Measurements from ENCODE around the gene SAFB. TPM values are rescaled to one million over a fixed set of nuclear protein-coding genes. Genes with fewer than 3 reads are reported as not detected.

The SAFB gene
- total RNA-seq, 1 experiment from 2014 or later, result 57.0 TPM

DNA sequence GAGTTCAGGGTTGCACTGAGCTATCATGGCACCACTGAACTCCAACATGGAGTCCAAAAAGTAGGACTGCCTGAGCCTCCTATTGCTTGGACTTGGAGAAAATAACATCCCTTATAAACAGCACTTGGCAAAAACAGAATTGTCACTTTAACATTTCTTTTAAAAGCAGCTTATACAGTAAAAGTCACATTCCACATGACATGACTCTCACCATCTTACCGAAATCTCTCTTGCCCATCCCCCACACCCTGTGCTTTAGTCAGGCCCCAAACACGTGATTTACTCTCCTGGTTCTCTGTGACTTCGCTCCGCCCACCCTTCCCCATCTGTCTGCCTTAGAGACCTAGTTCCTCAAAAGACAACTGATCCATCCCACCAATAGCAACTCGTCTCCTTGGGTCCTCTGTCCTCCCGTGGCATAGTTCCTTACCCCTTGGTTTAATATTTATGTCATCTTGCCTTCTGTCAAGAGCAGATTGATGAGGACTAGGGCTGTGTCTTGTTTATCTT lies 4.6 kb downstream of the SAFB start:
- no peak for DNase-seq (ENCODE audit: low read depth)

DNA sequence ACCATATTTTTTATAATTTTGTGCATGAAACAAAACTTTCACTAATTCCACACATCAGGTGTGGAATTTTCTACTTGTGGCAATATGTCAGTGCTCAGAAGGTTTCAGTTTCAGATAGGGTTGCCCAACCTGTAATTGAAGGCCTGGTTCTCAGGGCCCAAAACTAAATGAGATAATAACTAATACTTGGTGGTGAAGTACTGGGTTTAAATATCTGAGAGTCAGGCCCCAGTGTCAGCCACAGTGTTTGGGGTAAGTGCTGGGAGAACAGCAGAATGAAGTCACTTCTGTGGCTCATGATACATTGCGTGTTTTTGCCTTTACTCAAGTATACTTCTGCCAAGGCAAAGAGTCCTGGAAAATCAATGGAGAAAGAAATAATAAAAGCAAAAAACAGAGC lies 5.6 kb downstream of the SAFB start:
- no peak for DNase-seq (ENCODE audit: low read depth)

DNA sequence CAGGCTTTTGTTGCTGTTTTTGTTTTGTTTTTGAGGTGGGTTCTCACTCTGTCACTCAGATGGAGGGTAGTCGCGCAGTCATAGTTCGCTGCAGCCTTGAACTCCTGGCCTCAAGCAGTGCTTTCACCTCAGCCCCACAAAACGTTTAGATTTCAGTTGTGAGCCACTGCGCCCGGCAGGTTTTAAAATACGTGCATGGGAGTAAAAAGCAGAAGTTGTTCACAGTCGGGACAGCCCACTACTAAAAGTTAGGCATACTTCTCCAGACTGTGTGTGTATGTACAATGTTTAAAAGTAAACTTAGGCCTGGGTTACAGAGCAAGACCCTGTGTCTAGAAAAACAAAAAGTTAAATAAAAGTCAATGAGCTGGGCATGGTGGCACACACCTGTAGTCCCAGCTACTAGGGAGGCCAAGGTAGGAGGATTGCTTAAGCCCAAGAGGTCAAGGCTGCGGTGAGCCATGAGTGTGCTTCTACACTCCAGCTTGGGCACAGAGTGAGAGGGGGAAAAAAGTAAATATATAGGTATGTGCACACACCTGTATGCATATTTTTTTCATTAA lies 6.1 kb downstream of the SAFB start:
- DNase-seq (ENCODE audit: low read depth), result no peak

DNA sequence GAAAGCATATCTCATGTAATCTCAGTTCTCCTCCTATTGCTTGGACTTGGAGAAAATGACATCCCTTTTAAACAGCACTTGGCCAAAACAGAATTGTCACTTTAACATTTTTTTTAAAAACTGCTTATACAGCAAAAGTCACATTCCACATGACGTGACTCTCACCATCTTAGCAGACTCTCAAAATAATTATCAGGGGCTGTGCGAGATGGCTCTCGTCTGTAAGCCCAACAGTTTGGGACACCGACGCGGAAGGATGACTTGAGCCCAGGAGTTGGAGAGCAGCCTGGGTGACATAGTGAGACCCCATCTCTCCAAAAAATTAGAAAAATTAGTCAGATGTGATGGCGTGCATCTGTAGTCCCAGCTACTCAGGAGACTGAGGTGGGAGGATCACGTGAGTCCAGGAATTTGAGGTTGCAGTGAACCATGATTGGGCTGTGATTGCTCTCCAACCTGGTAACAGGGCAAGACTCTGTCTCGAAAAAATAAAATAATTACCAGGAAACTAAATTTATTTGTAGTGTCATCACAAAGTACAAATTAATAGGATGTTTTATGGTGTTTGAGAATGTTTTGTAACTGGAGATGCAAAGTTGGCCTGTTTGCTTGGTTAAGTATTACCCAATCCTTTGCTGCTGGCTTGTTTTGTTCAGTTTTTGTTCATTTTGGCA lies 8.8 kb downstream of the SAFB start:
- no peak for DNase-seq (ENCODE audit: low read depth)

DNA sequence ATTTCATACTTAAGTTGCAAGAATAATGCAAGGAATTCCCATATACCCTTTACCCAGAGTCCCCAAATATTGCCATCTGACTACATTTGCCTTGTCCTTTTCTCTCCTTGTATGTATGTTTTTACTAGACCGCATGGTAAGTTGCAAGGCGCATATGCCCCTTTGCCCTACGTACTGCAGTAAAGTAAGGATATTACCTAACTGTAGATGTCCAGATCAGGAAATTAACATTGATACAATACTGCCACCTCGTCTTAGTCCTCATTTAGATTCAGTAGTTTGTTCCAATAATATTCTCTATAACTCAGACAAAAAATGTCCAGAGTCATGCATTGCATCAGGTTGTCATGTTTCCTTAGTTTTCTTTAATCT lies 9.3 kb downstream of the SAFB start:
- no peak for DNase-seq (ENCODE audit: low read depth)

DNA sequence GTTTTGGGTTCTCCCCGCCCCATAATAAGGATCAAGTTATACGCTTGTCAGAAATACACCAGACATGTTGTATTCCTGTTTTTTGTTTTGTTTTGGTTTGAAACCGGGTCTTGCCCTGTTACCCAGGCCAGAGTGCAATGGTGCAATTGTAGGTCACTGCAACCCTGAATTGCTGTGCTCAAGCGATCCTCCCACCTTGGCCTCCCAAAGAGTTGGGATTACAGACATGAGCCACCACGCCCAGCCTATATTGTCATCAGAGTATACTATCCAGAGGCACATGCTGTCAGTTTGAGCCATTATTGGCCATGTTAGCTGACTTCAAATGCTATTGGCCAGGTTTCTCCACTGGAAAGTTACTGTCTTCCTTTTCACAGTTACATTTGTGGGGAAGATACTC lies 9.8 kb downstream of the SAFB start:
- DNase-seq (ENCODE audit: low read depth), result no peak

DNA sequence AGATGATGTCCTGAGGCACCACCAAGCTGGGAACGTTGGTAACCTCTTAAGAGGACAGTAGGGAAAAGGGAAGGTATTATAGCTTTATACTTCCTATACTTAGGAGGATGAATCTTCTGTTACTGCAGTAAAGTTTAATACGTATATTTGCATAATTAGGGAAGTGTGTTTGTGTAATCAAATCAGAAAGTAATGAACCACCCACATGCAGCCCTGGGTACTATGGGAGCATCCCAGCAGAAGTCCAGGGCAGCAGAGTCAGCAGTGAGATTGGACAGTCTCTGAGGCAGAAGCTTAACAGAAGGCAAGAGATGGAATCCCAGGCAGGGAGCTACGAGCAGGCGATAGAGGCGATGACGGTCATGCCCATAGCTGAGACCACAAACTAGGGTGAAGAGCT lies 12.5 kb downstream of the SAFB start:
- no peak for DNase-seq (ENCODE audit: low read depth)

DNA sequence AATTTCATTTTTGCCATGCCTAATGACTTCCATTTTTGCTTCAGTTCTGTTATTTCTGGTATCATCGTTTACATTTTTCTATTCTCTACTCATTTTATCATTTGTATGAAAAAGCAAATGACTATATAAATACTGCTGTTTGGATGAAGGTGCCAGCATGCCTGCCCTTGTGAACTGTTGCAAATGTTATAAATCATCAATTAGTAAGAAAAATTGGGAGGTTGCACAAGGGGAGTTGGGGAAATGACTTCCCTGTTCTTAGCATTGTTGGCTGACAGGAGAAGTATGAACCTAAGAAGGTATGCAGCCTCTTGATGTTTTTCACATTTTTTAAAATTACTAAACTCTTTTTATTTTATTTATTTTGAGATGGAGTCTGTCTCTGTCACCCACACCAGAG lies 15.1 kb downstream of the SAFB start:
- DNase-seq (ENCODE audit: low read depth), result no peak

DNA sequence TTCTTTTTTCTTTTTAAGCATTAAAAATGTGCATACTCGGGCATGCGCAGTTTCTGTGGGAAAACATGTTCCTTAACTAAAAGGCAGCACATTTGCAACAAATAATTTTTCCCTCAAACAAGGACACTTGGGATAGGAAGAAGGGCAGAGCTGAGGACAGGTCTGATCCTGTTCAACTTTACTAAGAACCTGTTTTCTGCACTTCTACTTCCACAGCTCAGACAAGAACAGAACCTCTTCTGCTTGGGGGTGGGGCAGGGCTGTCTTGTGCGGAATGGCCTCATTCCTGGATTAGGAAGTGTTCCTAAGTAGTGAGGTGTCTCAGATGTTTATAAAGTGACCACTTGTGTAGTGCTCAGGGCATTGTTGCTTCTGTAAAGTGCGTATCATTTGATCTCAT lies 18.3 kb downstream of the SAFB start:
- DNase-seq (ENCODE audit: low read depth), result no peak

DNA sequence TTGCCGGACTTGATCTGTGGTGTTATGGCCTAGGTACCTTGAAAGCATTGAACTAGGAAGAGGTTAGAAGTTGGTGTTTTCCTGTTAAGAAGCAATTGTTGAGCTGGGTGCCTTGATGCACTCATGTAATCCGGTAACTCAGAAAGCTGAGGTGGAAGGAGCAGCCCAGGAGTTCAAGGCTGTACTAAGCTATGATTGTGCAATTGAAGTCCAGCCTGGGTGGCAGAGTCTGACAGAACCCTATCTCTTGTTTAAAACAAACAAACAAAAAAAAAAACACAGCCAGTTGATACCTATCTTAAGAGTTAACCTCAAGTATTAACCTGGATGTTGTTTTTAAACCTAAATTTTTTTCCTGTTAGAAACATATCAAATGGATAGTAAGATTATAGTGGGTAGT lies 19.3 kb downstream of the SAFB start:
- no peak for DNase-seq (ENCODE audit: low read depth)

DNA sequence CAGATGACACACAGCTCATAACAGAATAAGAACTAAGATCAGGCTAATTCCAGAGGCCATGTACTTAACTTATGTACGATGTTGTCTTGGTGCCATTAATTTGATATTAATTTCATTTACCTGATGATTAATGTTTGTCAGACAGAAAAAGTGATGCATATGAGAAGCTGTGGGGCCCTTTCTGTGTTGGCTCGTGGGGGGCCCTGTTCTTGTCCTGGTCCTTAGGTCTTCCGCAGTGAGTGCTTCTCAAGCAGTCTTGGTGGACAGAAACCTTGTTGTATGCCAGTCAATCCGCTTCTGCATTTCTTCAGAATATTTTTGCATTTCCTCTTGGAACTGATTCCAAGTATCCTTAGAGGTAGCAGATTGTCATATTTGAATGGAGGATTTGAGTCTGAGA lies 20.2 kb downstream of the SAFB start:
- DNase-seq (ENCODE audit: low read depth), result no peak

DNA sequence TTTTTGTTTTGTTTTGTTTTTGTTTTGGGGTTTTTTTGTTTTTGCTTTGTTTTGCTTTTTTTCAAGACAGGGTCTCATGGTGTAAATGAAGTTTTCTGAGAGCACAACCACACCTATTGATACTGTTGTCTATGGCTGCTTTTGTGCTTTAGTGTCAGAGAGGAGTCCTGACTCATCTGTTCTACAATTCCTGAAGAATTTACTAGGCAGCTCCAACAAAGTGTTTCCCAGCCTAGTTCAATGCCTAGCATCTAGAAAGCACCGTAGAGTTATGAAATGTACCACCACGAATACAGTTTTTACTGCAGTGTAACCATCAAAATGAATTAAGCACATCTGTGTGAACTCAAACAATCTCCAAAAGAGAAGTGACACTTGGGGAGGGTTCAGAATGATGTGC lies 21.2 kb downstream of the SAFB start:
- no peak for DNase-seq (ENCODE audit: low read depth)

DNA sequence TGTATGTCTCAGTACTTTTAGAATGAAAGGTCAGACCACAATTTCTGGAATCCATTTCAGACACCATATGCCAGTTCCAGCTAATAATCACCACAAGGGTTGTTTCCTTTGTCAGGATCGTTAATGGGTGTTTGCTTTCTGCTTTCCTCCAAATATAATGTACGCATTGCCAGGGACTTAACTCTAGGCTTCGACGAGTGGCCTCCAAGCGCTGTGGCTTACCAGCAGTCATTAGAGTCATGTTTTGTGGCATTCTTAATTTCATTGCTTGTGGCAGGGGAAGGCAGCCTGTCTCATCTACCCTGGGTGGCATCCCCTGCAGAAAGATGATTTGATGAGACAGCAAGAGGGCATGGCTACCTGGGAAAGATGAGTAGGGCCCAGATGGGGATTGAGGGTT lies 22.5 kb downstream of the SAFB start:
- no peak for DNase-seq (ENCODE audit: low read depth)

DNA sequence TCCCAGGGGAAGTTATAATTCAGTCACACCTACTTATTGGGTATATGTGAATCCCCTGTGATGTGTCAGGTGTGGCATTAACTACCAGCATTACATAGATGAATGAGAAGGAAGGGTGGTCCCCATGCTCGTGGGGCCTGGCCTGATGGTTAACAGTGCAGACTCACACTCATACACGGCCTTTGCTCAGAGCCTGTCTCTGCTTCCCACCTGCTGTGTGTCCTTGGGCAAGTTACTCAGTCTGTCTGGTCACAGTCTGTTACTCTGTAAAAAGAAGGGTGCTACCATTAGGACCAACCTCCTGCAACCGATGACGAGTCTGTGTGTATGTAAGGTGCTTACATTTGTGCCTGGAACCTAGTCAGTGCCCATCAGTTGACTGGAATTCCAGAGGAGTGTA lies 23.8 kb downstream of the SAFB start:
- no peak for DNase-seq (ENCODE audit: low read depth)

DNA sequence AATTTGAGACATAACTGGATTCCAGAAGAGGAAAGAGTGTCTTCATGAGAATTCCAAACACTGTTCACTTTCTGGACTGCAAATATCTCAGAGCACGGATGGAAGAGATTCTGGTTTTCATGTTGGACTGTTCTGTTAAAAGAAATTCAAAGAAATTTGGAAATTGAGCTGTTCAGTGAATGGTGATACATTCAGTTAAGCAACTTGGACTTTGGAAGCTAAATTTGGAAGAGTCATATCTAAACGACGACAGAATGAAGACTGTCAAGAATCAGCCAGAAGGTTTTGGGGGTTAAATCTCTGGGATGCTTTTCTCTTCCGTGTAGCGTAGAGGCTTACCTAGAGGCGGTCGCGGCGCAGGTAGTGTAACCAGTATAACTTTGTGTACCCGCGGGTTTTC lies 25.6 kb downstream of the SAFB start:
- no peak for DNase-seq (ENCODE audit: low read depth)

DNA sequence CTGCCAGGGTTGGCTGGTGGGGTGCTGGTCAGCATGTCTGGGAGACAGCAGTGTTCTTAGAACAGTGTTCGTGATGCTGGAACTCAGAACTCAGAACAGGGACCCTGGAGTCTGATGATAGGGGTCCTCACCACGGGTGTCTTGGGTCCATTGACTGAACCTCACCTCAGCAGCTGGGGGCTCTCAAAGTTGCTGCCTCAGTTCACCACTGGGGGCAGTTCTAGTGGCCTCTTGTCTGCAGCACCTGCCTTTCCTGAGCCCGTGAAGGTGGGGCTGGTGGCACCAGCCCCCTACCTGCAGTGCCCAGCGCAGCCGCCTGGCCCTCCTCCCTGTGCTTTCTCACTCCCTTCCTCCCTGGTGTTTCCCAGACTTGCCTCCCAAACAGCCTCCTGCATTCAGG lies 28.5 kb downstream of the SAFB start:
- no peak for DNase-seq (ENCODE audit: low read depth)

DNA sequence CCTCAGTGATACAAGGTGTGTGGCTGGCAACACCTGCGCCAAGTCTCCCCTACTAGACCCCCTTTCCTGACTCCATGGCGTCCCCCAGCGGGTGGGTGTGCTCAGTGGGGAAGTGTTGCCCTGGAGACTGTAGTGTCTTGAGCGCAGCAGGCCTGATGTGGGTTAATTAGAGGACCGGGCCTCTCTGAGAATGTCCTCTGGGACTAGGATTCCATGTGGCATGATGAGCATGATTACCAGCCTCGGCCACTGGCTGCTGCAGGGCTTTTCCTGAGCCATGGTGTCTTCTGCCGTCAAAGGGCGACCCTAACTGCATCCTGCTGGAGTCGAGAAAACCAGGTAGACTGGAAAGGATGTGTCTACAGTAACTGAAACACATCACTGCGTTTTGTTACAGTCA lies 29.4 kb downstream of the SAFB start:
- no peak for DNase-seq (ENCODE audit: low read depth)

DNA sequence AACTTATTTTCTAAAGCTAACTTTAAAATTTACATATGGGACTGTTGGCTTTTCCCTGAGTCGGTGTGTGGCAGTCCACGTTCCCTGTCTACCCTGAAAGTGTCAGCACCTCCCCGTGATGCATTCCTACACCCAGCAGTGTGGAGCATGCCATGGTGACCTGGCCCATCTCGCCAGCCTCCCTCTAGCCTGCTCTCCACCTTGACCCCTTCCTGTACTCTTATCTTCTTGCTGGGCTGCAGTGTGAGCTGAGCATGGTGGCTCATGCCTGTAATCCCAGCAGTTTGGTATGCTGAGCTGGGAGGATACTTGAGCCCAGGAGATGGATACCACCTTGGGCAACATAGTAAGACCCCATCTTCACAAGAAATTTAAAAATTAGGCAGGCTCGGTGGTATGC lies 32.0 kb downstream of the SAFB start:
- no peak for DNase-seq (ENCODE audit: low read depth)

DNA sequence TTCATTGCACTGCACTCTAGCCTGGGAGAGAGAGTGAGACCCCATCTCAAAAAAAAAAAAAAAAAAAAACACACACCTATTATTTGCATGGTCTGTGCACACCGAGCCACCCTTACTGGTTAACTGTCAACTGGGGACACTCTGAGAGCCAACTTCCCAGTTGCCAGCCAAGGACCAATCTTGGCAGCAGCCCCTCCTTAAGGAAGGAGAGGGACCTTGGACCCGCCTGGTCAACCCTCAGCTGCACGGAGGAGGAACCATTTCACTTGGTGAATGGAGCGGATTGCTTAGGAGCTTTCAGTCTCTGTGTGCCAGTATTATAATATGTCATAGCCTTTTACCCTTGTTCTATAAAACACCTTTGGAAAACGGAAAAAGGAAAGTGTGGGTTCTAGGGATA lies 32.5 kb downstream of the SAFB start:
- no peak for DNase-seq (ENCODE audit: low read depth)

DNA sequence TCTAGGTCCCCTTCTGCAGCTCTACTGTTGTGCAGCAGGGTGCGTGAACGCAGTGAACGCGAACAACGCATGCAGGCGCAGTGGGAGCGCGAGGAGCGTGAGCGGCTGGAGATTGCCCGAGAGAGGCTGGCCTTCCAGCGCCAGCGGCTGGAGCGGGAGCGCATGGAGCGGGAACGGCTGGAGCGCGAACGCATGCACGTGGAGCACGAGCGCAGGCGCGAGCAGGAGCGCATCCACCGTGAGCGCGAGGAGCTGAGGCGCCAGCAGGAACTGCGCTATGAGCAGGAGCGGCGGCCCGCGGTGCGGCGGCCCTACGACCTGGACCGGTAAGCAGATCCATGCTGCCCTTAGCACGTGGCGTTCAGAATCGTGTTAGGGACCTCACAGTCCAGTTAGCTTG lies 38.6 kb downstream of the SAFB start:
- DNase-seq (ENCODE audit: low read depth), result no peak

DNA sequence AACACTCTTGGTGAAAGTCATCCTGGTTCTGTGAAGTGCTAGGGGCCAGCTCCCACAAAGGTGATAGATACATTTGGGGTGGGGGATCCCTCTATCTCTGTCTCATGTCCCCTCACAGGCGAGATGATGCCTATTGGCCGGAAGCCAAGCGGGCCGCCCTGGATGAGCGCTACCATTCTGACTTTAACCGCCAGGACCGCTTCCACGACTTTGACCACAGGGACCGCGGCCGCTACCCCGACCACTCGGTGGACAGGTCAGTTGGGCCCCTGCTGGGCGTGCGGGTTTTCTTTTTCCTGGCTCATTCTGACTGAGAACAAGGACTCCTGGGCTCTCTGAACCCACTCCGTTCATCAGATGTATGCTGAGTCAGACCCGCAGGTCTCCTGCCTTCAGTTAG lies 41.0 kb downstream of the SAFB start:
- no peak for DNase-seq (ENCODE audit: low read depth)

DNA sequence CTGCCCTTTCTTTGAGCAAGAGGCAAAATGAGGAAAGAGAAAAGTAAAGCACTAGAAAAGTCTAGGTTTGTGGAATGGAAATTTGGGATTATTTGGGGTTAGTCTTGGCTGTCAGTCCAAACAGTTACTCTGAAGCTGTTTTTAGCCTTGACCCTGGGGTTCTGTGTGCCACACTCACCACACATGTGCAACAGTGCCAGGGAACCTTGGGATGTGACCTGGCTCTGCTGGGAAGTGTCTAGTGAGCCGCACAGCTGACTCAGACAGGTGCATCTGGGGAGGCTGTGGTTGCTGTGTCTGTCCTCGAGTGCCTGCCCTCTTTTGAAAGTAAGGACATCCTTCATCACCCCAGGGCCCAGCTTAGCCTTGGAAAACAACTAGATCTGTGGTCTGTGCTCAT lies 41.6 kb downstream of the SAFB start:
- no peak for DNase-seq (ENCODE audit: low read depth)

DNA sequence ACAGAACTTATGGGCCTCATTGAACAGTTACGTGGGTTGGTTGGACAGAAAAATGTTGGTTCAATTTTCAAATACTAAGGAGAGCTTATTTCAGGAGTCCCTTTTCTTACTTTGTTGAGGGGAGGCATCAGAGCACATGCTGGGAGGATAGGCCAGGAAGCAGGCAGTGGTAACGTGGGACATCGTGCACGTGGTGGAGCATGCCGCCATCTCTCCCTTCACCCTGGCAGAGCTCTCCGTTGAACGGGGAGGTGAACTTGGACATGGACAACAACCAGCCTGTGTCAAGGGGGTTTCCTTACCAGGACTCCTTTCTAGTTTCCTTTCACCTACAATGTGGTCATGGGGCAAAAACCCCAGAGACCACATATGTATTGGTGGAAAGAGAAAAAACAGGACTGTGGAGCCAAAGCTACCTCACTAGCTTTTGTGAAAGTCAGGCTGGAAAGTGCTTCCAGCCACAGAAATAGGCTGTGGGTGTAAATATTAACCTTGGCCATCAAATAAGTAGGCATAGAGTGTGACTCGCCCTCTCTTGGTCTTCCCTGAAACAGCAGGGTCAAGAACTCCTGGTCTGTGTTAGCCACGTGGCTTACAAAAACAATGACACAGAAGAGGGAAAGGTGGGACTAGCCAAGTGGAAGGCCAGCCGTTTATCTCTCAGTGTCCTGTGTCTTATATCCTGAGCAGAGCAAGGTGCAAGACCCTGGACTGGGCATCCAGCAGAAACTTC lies 43.1 kb downstream of the SAFB start:
- DNase-seq (ENCODE audit: low read depth), result peak; percentile 38
